BJ (cell line): Measurements from ENCODE around the gene C14orf180. TPM values are rescaled to one million over a fixed set of nuclear protein-coding genes. Genes with fewer than 3 reads are reported as not detected.

Experiments used
- CTCF ChIA-PET: fragments of 350-600 bp; formaldehyde crosslinking; extraction: SDS; loops from one replicate; lab custom pipeline; 2021; ENCODE audit warnings: antibody characterized with exemption, inconsistent platforms; lab: Yijun Ruan, JAX
- POLR2A ChIA-PET: fragments of 300-600 bp; sonication (Branson Sonifier 250); formaldehyde crosslinking; extraction: SDS; loops from one replicate; lab custom pipeline; 2021; ENCODE audit warnings: antibody characterized with exemption; lab: Charles Lee
- DNase-seq: peaks from one replicate; pipeline ENCODE4 v3.0.0-alpha.2; 2011; ENCODE audit warnings: low read depth
- H3K27me3 ChIP-seq: 2 replicates; pipeline ENCODE4 v1.6.0; 2011; ENCODE audit warnings: low read length; ENCODE audit not compliant: control insufficient read depth, insufficient read depth
- H3K36me3 ChIP-seq: 2 replicates; pipeline ENCODE4 v1.5.1; 2011; ENCODE audit warnings: low read length; ENCODE audit not compliant: control insufficient read depth, insufficient read depth
- H3K4me3 ChIP-seq: 2 replicates; pipeline ENCODE4 v1.5.1; 2011; ENCODE audit warnings: low read depth, mild to moderate bottlenecking, control low read depth, low read length
- CTCF ChIP-seq: IDR thresholded peaks from 2 replicates; pipeline ENCODE4 v1.5.1; 2011; ENCODE audit warnings: low read depth, mild to moderate bottlenecking, control low read depth, inconsistent platforms, low read length, moderate library complexity; ENCODE audit not compliant: insufficient read depth
- polyA plus RNA-seq: library from polyadenylated mRNA; depleted of rRNA; stranded (reverse); fragments of >200 nt; gene quantifications from 2 replicates; pipeline ENCODE4 v1.2.3, GENCODE V29; 2011

Gene C14orf180
- polyA plus RNA-seq, 1 experiment: not detected

DNA sequence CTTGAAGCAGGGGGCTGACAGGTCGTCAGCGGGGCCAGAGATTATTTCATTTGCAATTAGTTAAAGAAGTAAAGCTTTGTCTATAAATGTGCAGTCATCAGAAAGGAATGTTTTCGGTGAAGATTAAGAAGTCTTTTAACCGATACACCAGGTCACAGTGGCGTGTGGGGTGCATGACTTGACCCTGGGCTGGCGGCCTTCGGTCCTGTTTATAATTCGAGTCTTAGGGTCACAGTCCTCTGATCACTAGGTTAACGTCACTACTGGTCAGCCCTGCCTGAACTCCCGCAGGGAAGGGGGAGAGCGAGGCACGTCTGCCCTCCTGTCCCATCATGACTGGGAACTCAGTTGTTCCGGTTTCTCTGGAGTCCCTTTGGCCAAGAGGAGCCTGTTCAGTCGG is 5.0 kb upstream of the C14orf180 start:
- H3K4me3 ChIP-seq: no peak overlapping the region
- ChIA-PET POLR2A (no interaction called here), CTCF (interaction anchor here (1.2 to 5.5 kb wide), 2 partner anchors 11 to 496 kb away, joined by 5 to 26 read pairs; no protein-coding TSS in a partner anchor)
- DNase-seq: no peak
- H3K36me3 ChIP-seq: no peaks in the 10 kb centered on the region
- peaks cover 2% of the 10 kb centered on the region; the same call in 1 of the 2 replicates for H3K27me3 ChIP-seq
- TF ChIP-seq CTCF: no peak

DNA sequence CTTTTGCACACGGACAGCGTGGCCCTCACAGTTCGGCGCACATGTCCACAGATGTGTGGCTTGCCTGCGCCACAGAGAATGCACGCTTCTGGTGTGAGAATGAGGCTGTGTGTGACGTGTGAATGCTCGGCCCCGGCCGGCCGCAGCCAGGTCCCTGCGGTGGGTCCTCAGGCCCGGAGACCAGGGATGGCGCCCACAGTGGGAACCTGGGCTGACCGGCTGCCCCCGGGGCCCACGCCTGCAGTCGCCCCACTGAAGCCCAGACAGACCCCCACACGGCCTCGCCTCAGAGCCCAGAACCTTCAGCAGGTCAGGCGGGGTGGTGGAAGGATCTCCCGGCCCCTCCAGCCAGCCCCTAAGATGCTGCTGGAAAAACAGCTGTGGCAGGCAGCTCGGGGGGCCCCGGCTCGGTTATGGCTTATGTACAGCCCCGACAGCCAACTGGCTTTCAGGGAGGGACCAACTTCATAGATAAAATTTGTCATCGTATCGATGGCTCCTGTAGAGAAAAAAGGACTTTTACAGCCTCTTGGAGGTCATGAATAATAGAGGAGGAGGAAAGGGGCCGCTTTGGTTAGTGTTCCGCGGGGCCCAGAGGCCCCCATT is 4.5 kb upstream of the C14orf180 start:
- ChIA-PET POLR2A (no interaction called here), CTCF (interaction anchor here (5.5 kb wide), 1 partner anchor 11 kb away, joined by 26 read pairs; no protein-coding TSS in a partner anchor)
- no peaks in the 10 kb centered on the region for H3K36me3 ChIP-seq
- H3K27me3 ChIP-seq: peaks cover under 1% of the 10 kb centered on the region; the same call in 1 of the 2 replicates
- DNase-seq: no peak
- no peak for TF ChIP-seq CTCF
- no peak overlapping the region for H3K4me3 ChIP-seq

GRCh38 chr14:104576232-104576969 is 3.2 kb upstream of the C14orf180 start:
- Histone ChIP-seq H3K36me3 (no peaks in the 10 kb centered on the region), H3K4me3 (no peak overlapping the region), H3K27me3 (no peaks in the 10 kb centered on the region)
- ChIA-PET CTCF (interaction anchor here (1.1 to 5.5 kb wide), 3 partner anchors 13 to 499 kb away, joined by 3 to 26 read pairs (median 3); no protein-coding TSS in a partner anchor), POLR2A (no interaction called here)
- TF ChIP-seq CTCF: no peak
- DNase-seq: no peak

- no peak for TF ChIP-seq CTCF
- H3K4me3 ChIP-seq: no peak overlapping the region
- DNase-seq: no peak
- no peaks in the 10 kb centered on the region for H3K27me3 ChIP-seq
- CTCF ChIA-PET: interaction anchor here (1.1 to 5.5 kb wide), 3 partner anchors 13 to 499 kb away, joined by 3 to 26 read pairs (median 3); no protein-coding TSS in a partner anchor
- no peaks in the 10 kb centered on the region for H3K36me3 ChIP-seq
- POLR2A ChIA-PET: no interaction called here
Observed at GRCh38 chr14:104576970-104577332, 2.6 kb upstream of the C14orf180 start.

GRCh38 chr14:104577426-104577825 is 2.1 kb upstream of the C14orf180 start:
- ChIA-PET CTCF (interaction anchor here (1.2 to 5.5 kb wide), 2 partner anchors 14 to 500 kb away, joined by 3 to 26 read pairs; no protein-coding TSS in a partner anchor), POLR2A (no interaction called here)
- no peaks in the 10 kb centered on the region for H3K36me3 ChIP-seq
- no peak for DNase-seq
- no peaks in the 10 kb centered on the region for H3K27me3 ChIP-seq
- H3K4me3 ChIP-seq: no peak overlapping the region
- no peak for TF ChIP-seq CTCF
